Testis (tissue), 3 donors: ENCODE measurements around the gene SPRR1A. TPM values are rescaled to one million over a fixed set of nuclear protein-coding genes. Genes with fewer than 3 reads are reported as not detected.
A peak's percentile ranks its signal among the peaks of the same experiment; 100 is the strongest.

Experiments used
- DNase-seq: peaks from one replicate; pipeline ENCODE4 v3.0.0-alpha.2; 2019
- H3K27ac ChIP-seq, 2 donors: fragments of 200-600 bp; sonication (generic); one replicate each; pipeline ENCODE4 v1.5.1; 2019
- H3K27me3 ChIP-seq: fragments of 200-600 bp; sonication (generic); one replicate; pipeline ENCODE4 v1.5.1; 2019
- H3K36me3 ChIP-seq: fragments of 200-600 bp; sonication (generic); one replicate; pipeline ENCODE4 v1.5.1; 2017; ENCODE audit warnings: low read depth; ENCODE audit errors: missing control alignments
- H3K4me1 ChIP-seq: fragments of 200-600 bp; sonication (generic); one replicate; pipeline ENCODE4 v1.5.1; 2019
- H3K4me3 ChIP-seq, 2 donors: fragments of 200-600 bp; sonication (generic); one replicate each; pipeline ENCODE4 v1.5.1; 2017 to 2019
- H3K9me3 ChIP-seq: fragments of 200-600 bp; sonication (generic); one replicate; pipeline ENCODE4 v1.5.1; 2017
- POLR2A ChIP-seq: fragments of 450-650 bp; IDR thresholded peaks from one replicate; pipeline ENCODE4 v1.6.1; 2017; ENCODE audit warnings: antibody characterized with exemption, mild to moderate bottlenecking, moderate library complexity
- WGBS, 2 donors: methylation state at CpG; one replicate each; pipeline ENCODE4 v1.1.5; 2018; 5-methylcytosine and 5-hydroxymethylcytosine counted together
- intact Hi-C: fragments of 100-400 bp; cut with DNase I; formaldehyde crosslinking; loops from one replicate; pipeline ENCODE4 v1.15.1; 2023; ENCODE audit warnings: low total_unique reads
- polyA plus RNA-seq: library from polyadenylated mRNA; stranded (reverse); fragments of 350-450 nt; fragmentation: Illumina TruSeq; extraction: RNeasy Lipid Tissue Mini Kit (QIAGEN cat#74804); gene quantifications from one replicate; pipeline ENCODE4 v1.2.3, GENCODE V29; 2014; ENCODE audit warnings: low read depth, low replicate concordance; ENCODE audit not compliant: insufficient read depth
- total RNA-seq, 2 donors: library from RNA; depleted of rRNA; stranded (reverse); fragments of >200 nt; gene quantifications; one replicate each; pipeline ENCODE4 v1.2.3, GENCODE V29; 2016
- TF ChIP-seq, protein P1 (sequence below), 3 experiments: fragments of 450-650 bp in 2 of 3; fragments of 200-600 bp in 1 of 3; sonication (generic) in 1 of 3; IDR thresholded peaks; one replicate each; pipeline ENCODE4 v1.5.1; 2016 to 2019; ENCODE audit warnings: antibody characterized with exemption in 3 of 3, mild to moderate bottlenecking in 2 of 3, moderate library complexity in 1 of 3

Gene SPRR1A
- total and polyA plus RNA-seq, 3 donors from 2014 or later: not detected

DNA sequence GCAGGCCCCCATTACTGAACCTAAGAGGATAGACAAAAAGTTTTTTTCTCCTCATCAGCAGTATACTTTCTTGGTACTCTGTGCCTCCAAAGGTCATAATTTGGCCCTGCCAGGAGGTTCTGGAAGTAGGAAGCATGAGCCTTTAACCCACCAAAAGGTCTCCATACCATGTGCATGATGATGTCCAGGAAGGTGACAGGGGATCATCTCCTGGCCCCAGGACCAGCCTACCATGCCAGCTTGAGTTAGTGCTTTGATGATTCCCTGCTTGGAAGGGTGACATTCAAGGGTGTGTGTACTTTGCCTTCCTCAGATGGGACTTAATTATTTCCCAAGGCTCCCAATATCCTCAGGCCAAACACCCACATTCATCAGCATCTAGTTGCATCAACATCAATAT is 6.3 kb upstream of the SPRR1A start:
- no peak for TF ChIP-seq POLR2A
- TF ChIP-seq, protein P1, sequence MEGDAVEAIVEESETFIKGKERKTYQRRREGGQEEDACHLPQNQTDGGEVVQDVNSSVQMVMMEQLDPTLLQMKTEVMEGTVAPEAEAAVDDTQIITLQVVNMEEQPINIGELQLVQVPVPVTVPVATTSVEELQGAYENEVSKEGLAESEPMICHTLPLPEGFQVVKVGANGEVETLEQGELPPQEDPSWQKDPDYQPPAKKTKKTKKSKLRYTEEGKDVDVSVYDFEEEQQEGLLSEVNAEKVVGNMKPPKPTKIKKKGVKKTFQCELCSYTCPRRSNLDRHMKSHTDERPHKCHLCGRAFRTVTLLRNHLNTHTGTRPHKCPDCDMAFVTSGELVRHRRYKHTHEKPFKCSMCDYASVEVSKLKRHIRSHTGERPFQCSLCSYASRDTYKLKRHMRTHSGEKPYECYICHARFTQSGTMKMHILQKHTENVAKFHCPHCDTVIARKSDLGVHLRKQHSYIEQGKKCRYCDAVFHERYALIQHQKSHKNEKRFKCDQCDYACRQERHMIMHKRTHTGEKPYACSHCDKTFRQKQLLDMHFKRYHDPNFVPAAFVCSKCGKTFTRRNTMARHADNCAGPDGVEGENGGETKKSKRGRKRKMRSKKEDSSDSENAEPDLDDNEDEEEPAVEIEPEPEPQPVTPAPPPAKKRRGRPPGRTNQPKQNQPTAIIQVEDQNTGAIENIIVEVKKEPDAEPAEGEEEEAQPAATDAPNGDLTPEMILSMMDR (IDR thresholded peaks at IDR 0.05): no peak

GRCh38 chr1:152980676-152981075 is 3.2 kb upstream of the SPRR1A start:
- TF ChIP-seq, protein P1 (IDR thresholded peaks at IDR 0.05): no peak
- TF ChIP-seq POLR2A: no peak
- no peak for DNase-seq
- no peaks in the 10 kb centered on the region for H3K27me3 ChIP-seq
- intact Hi-C loops: no loop called here
- peak overlapping the region in 1 of 2 donors; percentile 19 for H3K27ac ChIP-seq
- WGBS, 2 donors: 43 to 76% methylated on average over 1 of the region's 1 CpG
- H3K9me3 ChIP-seq: no peaks in the 10 kb centered on the region
- H3K36me3 ChIP-seq: no peaks in the 10 kb centered on the region
- H3K4me1 ChIP-seq: peaks cover 8% of the 10 kb centered on the region
- H3K4me3 ChIP-seq: no peak overlapping the region

More for the DNA sequence above, 6.3 kb upstream of the SPRR1A start:
- H3K4me1 ChIP-seq: peaks cover 8% of the 10 kb centered on the region
- no peak overlapping the region for H3K4me3 ChIP-seq
- no peak for DNase-seq
- no peak overlapping the region for H3K27ac ChIP-seq
- no peaks in the 10 kb centered on the region for H3K9me3 ChIP-seq
- intact Hi-C loops: no loop called here
- no peaks in the 10 kb centered on the region for H3K36me3 ChIP-seq
- H3K27me3 ChIP-seq: no peaks in the 10 kb centered on the region

DNA sequence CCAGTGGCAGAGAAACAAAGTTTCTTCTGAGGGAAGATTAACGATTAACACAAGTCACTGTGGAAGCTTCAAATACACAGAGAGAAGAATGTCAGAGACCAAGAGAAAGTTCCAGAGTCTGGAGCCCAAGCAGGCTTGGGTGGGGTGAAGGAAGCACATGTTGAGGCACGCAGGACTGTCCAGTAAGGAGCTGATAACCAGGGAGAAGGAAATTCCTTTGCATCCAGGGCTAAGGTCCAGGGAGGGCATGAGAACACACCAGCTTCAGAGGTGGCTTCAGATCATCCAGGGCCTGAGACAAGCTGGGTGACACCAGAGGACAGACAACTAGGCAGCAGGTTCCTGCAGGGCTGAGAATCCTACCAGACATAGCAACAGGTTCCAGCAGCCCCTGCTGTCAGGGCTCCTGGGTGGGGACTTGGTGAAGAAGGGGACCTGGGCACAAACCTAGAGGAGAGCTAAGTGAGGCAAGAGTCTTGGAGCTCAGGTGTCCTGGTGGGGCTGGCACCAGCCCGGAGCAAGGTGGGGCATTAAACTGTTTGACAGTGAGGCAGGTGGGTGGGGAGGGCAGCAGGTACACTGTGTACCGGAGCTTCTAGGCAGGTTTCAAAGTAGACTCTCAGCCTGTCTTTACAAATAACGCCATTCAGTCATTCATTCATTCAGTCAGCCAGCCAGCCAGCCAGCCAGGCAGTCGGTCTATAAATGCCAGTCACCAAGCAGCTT is 2.6 kb upstream of the SPRR1A start:
- DNase-seq: peak; percentile 18
- H3K4me1 ChIP-seq: peaks cover 8% of the 10 kb centered on the region
- no peaks in the 10 kb centered on the region for H3K9me3 ChIP-seq
- H3K36me3 ChIP-seq: no peaks in the 10 kb centered on the region
- intact Hi-C loops: no loop called here
- H3K27me3 ChIP-seq: no peaks in the 10 kb centered on the region
- TF ChIP-seq, protein P1 (IDR thresholded peaks at IDR 0.05): no peak
- TF ChIP-seq POLR2A: no peak
- H3K4me3 ChIP-seq: no peak overlapping the region
- WGBS, 2 donors: 68 to 71% methylated on average over 6 of the region's 6 CpGs
- H3K27ac ChIP-seq: peak overlapping the region in 1 of 2 donors; percentile 19

DNA sequence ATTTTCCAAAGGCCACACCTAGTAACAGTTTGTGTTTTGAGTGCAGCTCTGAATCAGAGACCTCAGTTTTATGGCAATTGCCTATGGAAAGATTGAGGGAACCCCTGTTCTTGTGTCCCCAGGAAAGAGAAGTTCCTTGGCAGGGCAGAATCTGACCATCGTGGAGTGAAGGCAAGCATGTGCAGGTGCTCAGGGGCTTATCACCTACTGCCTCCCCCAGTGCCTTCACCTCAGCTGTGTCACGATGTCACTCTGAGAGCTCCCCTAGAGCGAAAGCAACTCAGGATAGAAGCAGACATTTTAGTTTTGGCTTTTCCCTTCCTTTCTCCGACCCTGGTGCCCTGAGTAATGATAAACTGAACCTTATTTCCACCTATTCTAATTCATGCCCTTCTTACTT is 1.8 kb upstream of the SPRR1A start:
- intact Hi-C loops: no loop called here
- TF ChIP-seq, protein P1 (IDR thresholded peaks at IDR 0.05): no peak
- no peak for TF ChIP-seq POLR2A
- Histone ChIP-seq H3K27me3 (no peaks in the 10 kb centered on the region), H3K36me3 (no peaks in the 10 kb centered on the region), H3K27ac (no peak overlapping the region), H3K9me3 (no peaks in the 10 kb centered on the region), H3K4me3 (no peak overlapping the region), H3K4me1 (peaks cover 8% of the 10 kb centered on the region)
- 61 to 71% methylated on average over 4 of the region's 4 CpGs for WGBS, 2 donors
- no peak for DNase-seq

- Histone ChIP-seq H3K4me1 (peaks cover 8% of the 10 kb centered on the region), H3K36me3 (no peaks in the 10 kb centered on the region), H3K9me3 (no peaks in the 10 kb centered on the region), H3K27ac (no peak overlapping the region), H3K4me3 (no peak overlapping the region), H3K27me3 (no peaks in the 10 kb centered on the region)
- no peak for TF ChIP-seq POLR2A
- TF ChIP-seq, protein P1 (IDR thresholded peaks at IDR 0.05): no peak
- intact Hi-C loops: no loop called here
- no peak for DNase-seq
These were observed 647 bp upstream of the SPRR1A start for GRCh38 chr1:152983234-152983633.
